DND-41 (cell line): ENCODE data around the gene XXYLT1.

Experiments used
- EZH2 ChIP-seq: IDR thresholded peaks from 3 replicates; pipeline ENCODE4 v1.6.1; 2012; ENCODE audit warnings: borderline replicate concordance, low read depth, mild to moderate bottlenecking, moderate library complexity, low read length, inconsistent platforms; ENCODE audit not compliant: severe bottlenecking
- TF ChIP-seq, protein P1 (sequence below): IDR thresholded peaks from 2 replicates; pipeline ENCODE4 v1.5.1; 2012; ENCODE audit warnings: borderline replicate concordance, low read length, moderate library complexity, mild to moderate bottlenecking; ENCODE audit not compliant: poor library complexity, severe bottlenecking; ENCODE audit errors: extremely low read depth

DNA sequence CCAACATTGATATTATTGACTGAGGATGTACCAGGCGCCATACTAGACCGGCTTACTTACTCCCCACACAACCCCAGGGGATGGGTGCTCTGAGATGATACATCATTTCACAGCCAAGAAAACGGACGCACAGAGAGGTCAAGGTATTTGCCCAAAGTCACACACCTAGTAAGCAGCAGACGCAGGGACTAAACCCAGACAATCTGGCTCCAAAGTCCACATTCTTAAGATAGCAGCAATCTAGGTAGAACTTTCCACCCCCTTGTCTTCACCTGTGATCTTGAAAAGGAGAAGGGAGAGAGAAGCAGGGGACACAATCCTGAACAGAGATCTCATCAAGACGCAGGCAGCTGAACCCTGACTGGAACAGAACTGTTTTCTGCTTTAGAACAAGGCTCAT is 200.6 kb downstream of the XXYLT1 start:
- TF ChIP-seq, protein P1, sequence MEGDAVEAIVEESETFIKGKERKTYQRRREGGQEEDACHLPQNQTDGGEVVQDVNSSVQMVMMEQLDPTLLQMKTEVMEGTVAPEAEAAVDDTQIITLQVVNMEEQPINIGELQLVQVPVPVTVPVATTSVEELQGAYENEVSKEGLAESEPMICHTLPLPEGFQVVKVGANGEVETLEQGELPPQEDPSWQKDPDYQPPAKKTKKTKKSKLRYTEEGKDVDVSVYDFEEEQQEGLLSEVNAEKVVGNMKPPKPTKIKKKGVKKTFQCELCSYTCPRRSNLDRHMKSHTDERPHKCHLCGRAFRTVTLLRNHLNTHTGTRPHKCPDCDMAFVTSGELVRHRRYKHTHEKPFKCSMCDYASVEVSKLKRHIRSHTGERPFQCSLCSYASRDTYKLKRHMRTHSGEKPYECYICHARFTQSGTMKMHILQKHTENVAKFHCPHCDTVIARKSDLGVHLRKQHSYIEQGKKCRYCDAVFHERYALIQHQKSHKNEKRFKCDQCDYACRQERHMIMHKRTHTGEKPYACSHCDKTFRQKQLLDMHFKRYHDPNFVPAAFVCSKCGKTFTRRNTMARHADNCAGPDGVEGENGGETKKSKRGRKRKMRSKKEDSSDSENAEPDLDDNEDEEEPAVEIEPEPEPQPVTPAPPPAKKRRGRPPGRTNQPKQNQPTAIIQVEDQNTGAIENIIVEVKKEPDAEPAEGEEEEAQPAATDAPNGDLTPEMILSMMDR = no peak
- no peak for TF ChIP-seq EZH2
